Neural cell (in vitro differentiated cells): ENCODE data around the gene CORO2A. TPM values are rescaled to one million over a fixed set of nuclear protein-coding genes. Genes with fewer than 3 reads are reported as not detected.

Experiments used
- H2AFZ ChIP-seq: fragments of 200-600, 300-800 bp; sonication (generic), shearing (Covaris generic); 2 replicates; pipeline ENCODE4 v1.6.0; 2014; ENCODE audit warnings: low read depth, mild to moderate bottlenecking, antibody characterized with exemption, low read length, moderate library complexity
- H3F3A ChIP-seq: fragments of 200-600 bp; shearing (Covaris generic); 2 replicates; pipeline ENCODE4 v1.6.1; 2016; ENCODE audit warnings: mild to moderate bottlenecking, moderate library complexity, mixed read lengths, antibody characterized with exemption, low read length; ENCODE audit not compliant: insufficient read depth, poor library complexity, severe bottlenecking
- H3K27ac ChIP-seq: fragments of 200-600, 300-800 bp; sonication (generic), shearing (Covaris generic); 2 replicates; pipeline ENCODE4 v1.5.1; 2014; ENCODE audit warnings: mild to moderate bottlenecking, low read length, moderate library complexity
- H3K27me3 ChIP-seq: fragments of 300-800, 200-600 bp; sonication (generic), shearing (Covaris generic); 2 replicates; pipeline ENCODE4 v1.6.0; 2014; ENCODE audit warnings: mild to moderate bottlenecking, low read depth, low read length, moderate library complexity; ENCODE audit not compliant: insufficient read depth
- H3K36me3 ChIP-seq: fragments of 300-800, 200-600 bp; sonication (generic), shearing (Covaris generic); 2 replicates; pipeline ENCODE4 v1.5.1; 2014; ENCODE audit warnings: mild to moderate bottlenecking, antibody characterized with exemption, low read length, moderate library complexity; ENCODE audit not compliant: insufficient read depth
- H3K4me2 ChIP-seq: fragments of 300-800, 200-600 bp; sonication (generic), shearing (Covaris generic); 2 replicates; pipeline ENCODE4 v1.6.0; 2014; ENCODE audit warnings: mild to moderate bottlenecking, low read length
- H3K4me3 ChIP-seq: fragments of 300-800, 200-600 bp; sonication (generic), shearing (Covaris generic); 2 replicates; pipeline ENCODE4 v1.5.1; 2014; ENCODE audit warnings: mild to moderate bottlenecking, low read length, moderate library complexity
- H3K79me2 ChIP-seq: fragments of 200-600 bp; shearing (Covaris generic); replicated peaks from 2 replicates; pipeline ENCODE4 v1.6.0; 2014; ENCODE audit warnings: mild to moderate bottlenecking, low read length, moderate library complexity; ENCODE audit not compliant: insufficient read depth
- H3K9ac ChIP-seq: fragments of 300-800, 200-600 bp; sonication (generic), shearing (Covaris generic); 2 replicates; pipeline ENCODE4 v1.6.1; 2016; ENCODE audit warnings: mild to moderate bottlenecking, low read length, mixed read lengths
- H3K9me2 ChIP-seq: fragments of 200-600 bp; shearing (Covaris generic); 2 replicates; pipeline ENCODE4 v1.6.1; 2016; ENCODE audit warnings: mild to moderate bottlenecking, low read length, mixed read lengths; ENCODE audit not compliant: insufficient read depth
- H3K9me3 ChIP-seq: fragments of 200-600, 300-800 bp; sonication (generic), shearing (Covaris generic); 2 replicates; pipeline ENCODE4 v1.6.1; 2016; ENCODE audit warnings: mild to moderate bottlenecking, mixed run types, low read length, moderate library complexity, mixed read lengths
- H4K20me1 ChIP-seq: fragments of 200-600 bp; shearing (Covaris generic); 2 replicates; pipeline ENCODE4 v1.6.1; 2016; ENCODE audit warnings: mild to moderate bottlenecking, mixed run types; ENCODE audit not compliant: insufficient read depth
- CTCF ChIP-seq: fragments of 450-650 bp; IDR thresholded peaks from 2 replicates; pipeline ENCODE4 v1.5.1; 2014; ENCODE audit warnings: antibody characterized with exemption, mild to moderate bottlenecking, moderate library complexity; ENCODE audit not compliant: poor library complexity, severe bottlenecking
- EP300 ChIP-seq: fragments of 450-650 bp; conservative IDR thresholded peaks from 2 replicates; pipeline ENCODE4 v1.6.1; 2014; ENCODE audit warnings: antibody characterized with exemption, mild to moderate bottlenecking, moderate library complexity; ENCODE audit not compliant: poor library complexity, severe bottlenecking
- MXI1 ChIP-seq: fragments of 450-650 bp; conservative IDR thresholded peaks from 2 replicates; pipeline ENCODE4 v1.6.1; 2014; ENCODE audit warnings: antibody characterized with exemption, mild to moderate bottlenecking; ENCODE audit not compliant: poor library complexity, severe bottlenecking
- POLR2AphosphoS5 ChIP-seq: IDR thresholded peaks from 2 replicates; pipeline ENCODE4 v1.6.1; 2012
- SMC3 ChIP-seq: fragments of 450-650 bp; conservative IDR thresholded peaks from 2 replicates; pipeline ENCODE4 v1.6.1; 2014; ENCODE audit warnings: antibody characterized with exemption, mild to moderate bottlenecking, moderate library complexity; ENCODE audit not compliant: poor library complexity
- polyA plus RNA-seq: library from polyadenylated mRNA; depleted of rRNA; stranded (reverse); fragments of >200 nt; gene quantifications from 2 replicates; pipeline ENCODE4 v1.2.3, GENCODE V29; 2014

CORO2A gene
- polyA plus RNA-seq, 1 donor from 2014 or later = 1.9 TPM

GRCh38 chr9:98171176-98171925 lies 21.1 kb downstream of the CORO2A start:
- no peaks in the 10 kb centered on the region for H3K9me2 ChIP-seq
- H3F3A ChIP-seq = no peaks in the 10 kb centered on the region
- H3K4me2 ChIP-seq = no peak overlapping the region
- no peaks in the 10 kb centered on the region for H4K20me1 ChIP-seq
- H2AFZ ChIP-seq = no peak overlapping the region
- no peaks in the 10 kb centered on the region for H3K36me3 ChIP-seq
- H3K9ac ChIP-seq = no peak overlapping the region
- no peak for TF ChIP-seq CTCF
- TF ChIP-seq POLR2AphosphoS5 = no peak
- TF ChIP-seq MXI1 = no peak
- no peak overlapping the region for H3K4me3 ChIP-seq
- H3K27me3 ChIP-seq = no peaks in the 10 kb centered on the region
- H3K9me3 ChIP-seq = no peaks in the 10 kb centered on the region
- H3K79me2 ChIP-seq = no peaks in the 10 kb centered on the region
- H3K27ac ChIP-seq = no peak overlapping the region

- Histone ChIP-seq H2AFZ (no peak overlapping the region), H3K9me3 (no peaks in the 10 kb centered on the region), H3K9ac (no peak overlapping the region), H3F3A (no peaks in the 10 kb centered on the region), H3K9me2 (no peaks in the 10 kb centered on the region), H3K27me3 (no peaks in the 10 kb centered on the region), H3K4me2 (no peak overlapping the region), H3K4me3 (no peak overlapping the region), H3K79me2 (no peaks in the 10 kb centered on the region), H3K36me3 (no peaks in the 10 kb centered on the region), H4K20me1 (no peaks in the 10 kb centered on the region), H3K27ac (no peak overlapping the region)
- no peak for TF ChIP-seq EP300
These were observed 23.4 kb downstream of the CORO2A start for GRCh38 chr9:98168941-98169488.

- no peaks in the 10 kb centered on the region for H3F3A ChIP-seq
- no peak overlapping the region for H3K4me2 ChIP-seq
- H3K79me2 ChIP-seq = no peaks in the 10 kb centered on the region
- no peaks in the 10 kb centered on the region for H3K9me2 ChIP-seq
- H3K27ac ChIP-seq = no peak overlapping the region
- H3K9me3 ChIP-seq = no peaks in the 10 kb centered on the region
- H3K9ac ChIP-seq = no peak overlapping the region
- H2AFZ ChIP-seq = no peak overlapping the region
- TF ChIP-seq EP300 (no peak), SMC3 (no peak), CTCF (no peak)
- no peak overlapping the region for H3K4me3 ChIP-seq
- H3K36me3 ChIP-seq = no peaks in the 10 kb centered on the region
- no peaks in the 10 kb centered on the region for H4K20me1 ChIP-seq
- H3K27me3 ChIP-seq = no peaks in the 10 kb centered on the region
These were observed 24.2 kb downstream of the CORO2A start for GRCh38 chr9:98168153-98168780.
